Psoas muscle (tissue), 8 donors: ENCODE results near the gene KNSTRN. TPM values are rescaled to one million over a fixed set of nuclear protein-coding genes. Genes with fewer than 3 reads are reported as not detected.

Experiments
- ATAC-seq, 4 donors: fragments of 200-7000 bp; cut with Tn5 transposase; one replicate each; pipeline ENCODE4 v1.9.1; 2020; ENCODE audit warnings: moderate library complexity in 3 of 4, mild to moderate bottlenecking in 2 of 4
- DNase-seq, 2 donors: peaks; one replicate each; pipeline ENCODE4 v3.0.0-alpha.2; 2020
- H3K27ac ChIP-seq: fragments of 200-600 bp; one replicate; pipeline ENCODE4 v1.8.0; 2022
- H3K27me3 ChIP-seq, 3 donors: fragments of 200-600 bp in 1 of 3; one replicate each; pipeline versions ENCODE4 v1.6.1 to v1.8.0; 2013 to 2022; ENCODE audit warnings: low read length in 2 of 3, mild to moderate bottlenecking in 2 of 3, moderate library complexity in 1 of 3; ENCODE audit not compliant: insufficient read depth in 3 of 3
- H3K36me3 ChIP-seq, 2 donors: fragments of 200-600 bp in 1 of 2; one replicate each; pipeline versions ENCODE4 v1.6.1 to v1.8.0; 2013 to 2022; ENCODE audit warnings: low read depth in 1 of 2, mild to moderate bottlenecking in 1 of 2, moderate library complexity in 1 of 2; ENCODE audit not compliant: insufficient read depth in 1 of 2
- H3K4me1 ChIP-seq: fragments of 200-600 bp; one replicate; pipeline ENCODE4 v1.8.0; 2022
- H3K4me3 ChIP-seq: fragments of 200-600 bp; one replicate; pipeline ENCODE4 v1.8.0; 2022; ENCODE audit warnings: mild to moderate bottlenecking
- H3K9me3 ChIP-seq: fragments of 200-600 bp; one replicate; pipeline ENCODE4 v1.8.0; 2022
- WGBS, 3 donors: extraction: QIAGEN DNeasy Blood & Tissue Kit; methylation state at CpG; one replicate each; pipeline versions ENCODE4 v1.1.6 to v1.1.7; 2013; 5-methylcytosine and 5-hydroxymethylcytosine counted together
- intact Hi-C, 2 donors: fragments of 100-400 bp; cut with DNase I; formaldehyde crosslinking; loops; one replicate each; pipeline versions ENCODE4 v1.11.0 to v1.14.2; 2022
- polyA plus RNA-seq, 3 donors: library from polyadenylated mRNA; stranded (reverse); fragments of 200-250 nt; gene quantifications; one replicate each; pipeline ENCODE4 v1.2.3, GENCODE V29; 2013
- total RNA-seq, 4 donors: library from RNA; stranded (reverse); fragmentation: NEBNext Ultra II Directional in 2 of 4; extraction: Animal tissue kit (Norgen Biotek cat#: 25700) in 2 of 4; gene quantifications; one replicate each; pipeline versions ENCODE4 v1.2.1 to v1.2.4, GENCODE V29; 2021 to 2023
- TF ChIP-seq, protein P1 (sequence below): fragments of 200-600 bp; IDR thresholded peaks from one replicate; pipeline ENCODE4 v1.8.0; 2022; ENCODE audit warnings: antibody characterized with exemption
- donor health status: healthy with polysubstance abuse.
- donor health status: DM: no; HTN: no; CAD: no; lungs with moderate emphysema.
- donor health status: Bipolar disorder and iron deficiency.
- donor health status: healthy.
- donor health status: DM: yes; HTN: yes; CAD: no.
- donor health status: DM: no; HTN: no; CAD: no.
- donor health status: DM: no; HTN: no; CAD: no.
- donor health status: DM: yes; HTN: yes; CAD: no.

Gene KNSTRN
- total and polyA plus RNA-seq, 7 donors: 7.7 to 21.5 (median 14.5) TPM

- WGBS, 3 donors: 60 to 71% (median 61%) methylated on average over 26 of the region's 26 CpGs
- peak overlapping the region; percentile 73 for H3K27ac ChIP-seq
- TF ChIP-seq, protein P1, sequence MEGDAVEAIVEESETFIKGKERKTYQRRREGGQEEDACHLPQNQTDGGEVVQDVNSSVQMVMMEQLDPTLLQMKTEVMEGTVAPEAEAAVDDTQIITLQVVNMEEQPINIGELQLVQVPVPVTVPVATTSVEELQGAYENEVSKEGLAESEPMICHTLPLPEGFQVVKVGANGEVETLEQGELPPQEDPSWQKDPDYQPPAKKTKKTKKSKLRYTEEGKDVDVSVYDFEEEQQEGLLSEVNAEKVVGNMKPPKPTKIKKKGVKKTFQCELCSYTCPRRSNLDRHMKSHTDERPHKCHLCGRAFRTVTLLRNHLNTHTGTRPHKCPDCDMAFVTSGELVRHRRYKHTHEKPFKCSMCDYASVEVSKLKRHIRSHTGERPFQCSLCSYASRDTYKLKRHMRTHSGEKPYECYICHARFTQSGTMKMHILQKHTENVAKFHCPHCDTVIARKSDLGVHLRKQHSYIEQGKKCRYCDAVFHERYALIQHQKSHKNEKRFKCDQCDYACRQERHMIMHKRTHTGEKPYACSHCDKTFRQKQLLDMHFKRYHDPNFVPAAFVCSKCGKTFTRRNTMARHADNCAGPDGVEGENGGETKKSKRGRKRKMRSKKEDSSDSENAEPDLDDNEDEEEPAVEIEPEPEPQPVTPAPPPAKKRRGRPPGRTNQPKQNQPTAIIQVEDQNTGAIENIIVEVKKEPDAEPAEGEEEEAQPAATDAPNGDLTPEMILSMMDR: no peak
- no peaks in the 10 kb centered on the region for H3K27me3 ChIP-seq
- H3K36me3 ChIP-seq: peaks cover 0 to 29% of the 10 kb centered on the region in 2 donors
- no peak overlapping the region for H3K4me3 ChIP-seq
- peaks cover 80% of the 10 kb centered on the region for H3K4me1 ChIP-seq
- intact Hi-C loops: no loop called here
- no peak for ATAC-seq
- H3K9me3 ChIP-seq: no peaks in the 10 kb centered on the region
- DNase-seq: peak in 1 of 2 donors; percentile 67
These were observed 47.4 kb upstream of the KNSTRN start for GRCh38 chr15:40334941-40335795.

GRCh38 chr15:40335938-40336743, 46.4 kb upstream of the KNSTRN start:
- H3K27me3 ChIP-seq: no peaks in the 10 kb centered on the region
- WGBS, 3 donors: 64 to 77% (median 72%) methylated on average over 11 to 13 of the region's 13 CpGs
- H3K4me3 ChIP-seq: no peak overlapping the region
- no peaks in the 10 kb centered on the region for H3K9me3 ChIP-seq
- peaks cover 0 to 29% of the 10 kb centered on the region in 2 donors for H3K36me3 ChIP-seq
- TF ChIP-seq, protein P1: no peak
- ATAC-seq (no peak), DNase-seq (no peak)
- intact Hi-C loops: no loop called here
- peak overlapping the region; percentile 73 for H3K27ac ChIP-seq
- H3K4me1 ChIP-seq: peaks cover 79% of the 10 kb centered on the region

DNA sequence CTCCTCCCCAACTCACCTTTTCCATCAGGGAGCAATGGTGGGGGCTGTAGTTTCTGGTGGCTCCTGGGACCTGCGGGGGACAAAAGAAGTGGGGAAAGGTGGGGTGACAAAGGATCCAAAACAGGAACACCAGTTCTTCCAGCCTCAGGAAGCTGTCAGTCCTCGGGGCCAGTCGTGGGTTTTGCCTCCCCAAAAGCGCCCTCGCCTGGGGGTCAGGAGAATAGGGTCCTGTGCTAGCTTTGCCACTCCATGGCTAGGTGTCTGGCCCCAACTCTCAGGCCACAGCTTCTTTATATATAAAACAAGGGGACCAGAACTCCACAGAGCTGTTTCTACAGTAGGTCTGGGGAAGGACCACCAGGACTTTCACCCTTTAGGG, 45.8 kb upstream of the KNSTRN start:
- WGBS, 3 donors: 70 to 83% (median 70%) methylated on average over 5 of the region's 5 CpGs
- DNase-seq (no peak), ATAC-seq (no peak)
- Histone ChIP-seq H3K4me1 (peaks cover 82% of the 10 kb centered on the region), H3K27me3 (no peaks in the 10 kb centered on the region), H3K4me3 (no peak overlapping the region), H3K27ac (peak overlapping the region; percentile 93), H3K36me3 (peaks cover 0 to 29% of the 10 kb centered on the region in 2 donors), H3K9me3 (no peaks in the 10 kb centered on the region)
- intact Hi-C loops: no loop called here
- TF ChIP-seq, protein P1: no peak

DNA sequence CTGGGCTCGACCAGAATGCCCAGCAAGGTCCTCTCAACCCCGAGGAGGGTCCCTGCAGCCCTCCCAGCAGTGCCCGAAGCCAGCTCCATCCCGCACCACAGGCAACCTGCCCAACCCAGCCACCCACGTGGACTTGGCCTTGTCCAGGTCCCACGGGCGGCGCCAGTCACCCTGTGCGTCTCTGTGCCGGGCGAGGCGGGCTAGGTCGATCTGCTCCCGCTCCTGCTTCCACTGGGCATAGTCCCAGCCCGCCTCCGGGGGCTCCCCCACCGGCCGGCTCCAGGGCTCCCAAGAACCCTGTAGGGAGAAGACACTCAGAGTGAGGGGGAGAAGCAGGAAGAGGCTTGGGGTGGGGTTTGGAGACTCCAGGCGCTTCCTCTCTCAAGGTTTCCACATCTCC, 44.9 kb upstream of the KNSTRN start:
- ATAC-seq: no peak
- peak in 1 of 2 donors; percentile 57 for DNase-seq
- H3K9me3 ChIP-seq: no peaks in the 10 kb centered on the region
- H3K27ac ChIP-seq: peak overlapping the region; percentile 93
- H3K27me3 ChIP-seq: no peaks in the 10 kb centered on the region
- 51 to 65% (median 53%) methylated on average over 19 of the region's 19 CpGs for WGBS, 3 donors
- peak overlapping the region; percentile 66 for H3K4me3 ChIP-seq
- H3K4me1 ChIP-seq: peaks cover 82% of the 10 kb centered on the region
- H3K36me3 ChIP-seq: peaks cover 0 to 29% of the 10 kb centered on the region in 2 donors
- intact Hi-C loops: no loop called here
- TF ChIP-seq, protein P1: no peak
